K562 (cell line): Measurements from ENCODE around the gene GRIN2A. TPM values are rescaled to one million over a fixed set of nuclear protein-coding genes. Genes with fewer than 3 reads are reported as not detected.

Experiments used
- ATF2 ChIP-seq: sonication (generic); formaldehyde crosslinking; IDR thresholded peaks from 2 replicates; pipeline ENCODE4 v1.8.1; 2022; ENCODE audit warnings: missing genetic modification reagents
- PTRF ChIP-seq: fragments of 450-650 bp; IDR thresholded peaks from 2 replicates; pipeline ENCODE4 v1.6.1; 2016; ENCODE audit warnings: mild to moderate bottlenecking, missing genetic modification characterization, missing compliant biosample characterization
- polyA plus RNA-seq, 8 experiments: library from polyadenylated mRNA; depleted of rRNA in 4 of 8; stranded (reverse) in 5 of 8; unstranded in 3 of 8; fragments of >200 nt; fragmentation: Nextera tagmentation in 2 of 8; fragmentation: Illumina TruSeq in 1 of 8; extraction: Ambion mirVana in 2 of 8; extraction: Trizol in 1 of 8; gene quantifications; 2 replicates each; pipeline versions ENCODE4 v1.2.1 to v1.2.3, GENCODE V29; 2011 to 2014; ENCODE audit warnings: inconsistent platforms in 1 of 8, missing spikeins in 1 of 8
- total RNA-seq, 7 experiments: library from RNA; depleted of rRNA in 6 of 7; stranded (reverse); fragments of >200 nt in 6 of 7; fragmentation: Illumina TruSeq in 2 of 7; extraction: Trizol in 2 of 7; gene quantifications; 2 replicates each; pipeline versions ENCODE4 v1.2.1 to v1.2.3, GENCODE V29; 2011 to 2021; ENCODE audit warnings: low replicate concordance in 1 of 7
- TF ChIP-seq, protein P1 (sequence below): fragments of 250-450 bp; sonication (Bioruptor Pico); IDR thresholded peaks from 2 replicates; pipeline ENCODE4 v1.5.0; 2020; ENCODE audit warnings: mild to moderate bottlenecking, borderline replicate concordance
- TF ChIP-seq, protein P2 (sequence below): fragments of 250-450 bp; sonication (Bioruptor Pico); IDR thresholded peaks from 2 replicates; pipeline ENCODE4 v1.9.0; 2021; ENCODE audit warnings: mild to moderate bottlenecking, inconsistent platforms

Gene GRIN2A
- total and polyA plus RNA-seq, 9 of the 15 experiments (the other 6 are each of a cell fraction or from before 2014, with no cell fraction given) = not detected

- no peak for TF ChIP-seq ATF2 (CRISPR knock-in tag)
- TF ChIP-seq PTRF = no peak
- TF ChIP-seq, protein P1, sequence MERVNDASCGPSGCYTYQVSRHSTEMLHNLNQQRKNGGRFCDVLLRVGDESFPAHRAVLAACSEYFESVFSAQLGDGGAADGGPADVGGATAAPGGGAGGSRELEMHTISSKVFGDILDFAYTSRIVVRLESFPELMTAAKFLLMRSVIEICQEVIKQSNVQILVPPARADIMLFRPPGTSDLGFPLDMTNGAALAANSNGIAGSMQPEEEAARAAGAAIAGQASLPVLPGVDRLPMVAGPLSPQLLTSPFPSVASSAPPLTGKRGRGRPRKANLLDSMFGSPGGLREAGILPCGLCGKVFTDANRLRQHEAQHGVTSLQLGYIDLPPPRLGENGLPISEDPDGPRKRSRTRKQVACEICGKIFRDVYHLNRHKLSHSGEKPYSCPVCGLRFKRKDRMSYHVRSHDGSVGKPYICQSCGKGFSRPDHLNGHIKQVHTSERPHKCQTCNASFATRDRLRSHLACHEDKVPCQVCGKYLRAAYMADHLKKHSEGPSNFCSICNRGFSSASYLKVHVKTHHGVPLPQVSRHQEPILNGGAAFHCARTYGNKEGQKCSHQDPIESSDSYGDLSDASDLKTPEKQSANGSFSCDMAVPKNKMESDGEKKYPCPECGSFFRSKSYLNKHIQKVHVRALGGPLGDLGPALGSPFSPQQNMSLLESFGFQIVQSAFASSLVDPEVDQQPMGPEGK (CRISPR knock-in tag) = no peak
- TF ChIP-seq, protein P2, sequence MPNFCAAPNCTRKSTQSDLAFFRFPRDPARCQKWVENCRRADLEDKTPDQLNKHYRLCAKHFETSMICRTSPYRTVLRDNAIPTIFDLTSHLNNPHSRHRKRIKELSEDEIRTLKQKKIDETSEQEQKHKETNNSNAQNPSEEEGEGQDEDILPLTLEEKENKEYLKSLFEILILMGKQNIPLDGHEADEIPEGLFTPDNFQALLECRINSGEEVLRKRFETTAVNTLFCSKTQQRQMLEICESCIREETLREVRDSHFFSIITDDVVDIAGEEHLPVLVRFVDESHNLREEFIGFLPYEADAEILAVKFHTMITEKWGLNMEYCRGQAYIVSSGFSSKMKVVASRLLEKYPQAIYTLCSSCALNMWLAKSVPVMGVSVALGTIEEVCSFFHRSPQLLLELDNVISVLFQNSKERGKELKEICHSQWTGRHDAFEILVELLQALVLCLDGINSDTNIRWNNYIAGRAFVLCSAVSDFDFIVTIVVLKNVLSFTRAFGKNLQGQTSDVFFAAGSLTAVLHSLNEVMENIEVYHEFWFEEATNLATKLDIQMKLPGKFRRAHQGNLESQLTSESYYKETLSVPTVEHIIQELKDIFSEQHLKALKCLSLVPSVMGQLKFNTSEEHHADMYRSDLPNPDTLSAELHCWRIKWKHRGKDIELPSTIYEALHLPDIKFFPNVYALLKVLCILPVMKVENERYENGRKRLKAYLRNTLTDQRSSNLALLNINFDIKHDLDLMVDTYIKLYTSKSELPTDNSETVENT (CRISPR knock-in tag) = no peak
Observed at GRCh38 chr16:10036956-10037355, 145.3 kb downstream of the GRIN2A start (continued).
